Suprapubic skin (tissue), 3 donors: Measurements from ENCODE around the gene CROCC2.

ENCODE experiments used
- EP300 ChIP-seq: sonication (generic); formaldehyde crosslinking; IDR thresholded peaks from one replicate; pipeline ENCODE4 v1.6.1; 2017; ENCODE audit warnings: antibody characterized with exemption
- TF ChIP-seq, protein P1 (sequence below), 2 donors: fragments of 200-600 bp in 1 of 2; fragments of 450-650 bp in 1 of 2; sonication (generic) in 1 of 2; IDR thresholded peaks; one replicate each; pipeline ENCODE4 v1.5.1; 2016 to 2019; ENCODE audit warnings: antibody characterized with exemption in 2 of 2, mild to moderate bottlenecking in 1 of 2, moderate library complexity in 1 of 2

DNA sequence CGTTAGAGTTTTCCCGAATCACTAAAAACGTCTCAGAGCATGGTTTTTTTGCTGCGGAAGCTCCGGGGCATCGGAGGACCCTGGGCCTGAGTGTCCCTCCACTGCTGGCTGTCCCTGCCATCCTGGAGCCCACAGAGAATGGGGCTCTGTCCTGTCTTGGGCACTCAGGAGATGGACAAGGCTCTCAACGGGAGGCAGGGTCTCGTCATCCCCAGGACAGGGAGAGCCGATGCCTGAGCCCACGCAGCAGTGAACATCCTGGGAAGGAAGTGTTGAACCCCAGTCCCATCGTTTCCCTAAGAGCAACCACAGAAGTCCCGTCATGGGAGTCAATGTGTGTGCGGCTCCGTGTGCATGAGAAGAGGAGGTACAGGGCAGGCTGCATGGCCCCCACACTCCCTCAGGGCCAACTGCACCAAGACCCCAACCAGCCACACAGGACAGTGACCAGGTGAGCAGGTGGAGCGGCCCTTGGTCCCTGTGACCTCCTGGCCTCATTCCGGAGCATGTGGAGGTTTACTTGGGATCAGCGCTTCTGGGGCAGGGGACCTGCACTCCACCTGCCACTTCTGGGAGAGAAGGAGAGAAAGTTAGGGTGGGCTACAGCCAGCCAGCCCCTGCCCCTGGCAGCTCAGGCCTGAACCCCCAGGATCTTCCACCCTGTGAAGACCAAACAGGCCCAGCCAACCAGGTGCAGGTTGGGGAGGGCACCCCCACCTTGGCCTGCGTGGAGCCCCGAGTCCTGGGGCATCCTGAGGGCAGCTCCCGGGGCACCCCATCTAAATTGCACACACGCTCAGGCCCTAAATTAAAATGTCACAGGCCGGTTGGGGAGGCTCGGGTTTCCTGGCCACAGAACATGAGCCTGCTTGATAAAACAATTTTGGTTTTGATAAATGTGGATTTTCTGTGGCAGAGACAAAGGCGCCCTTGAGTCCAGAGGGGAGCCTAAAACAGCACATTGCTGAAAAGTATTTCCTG is 89.2 kb downstream of the CROCC2 start:
- TF ChIP-seq EP300, result no peak
- TF ChIP-seq, protein P1, sequence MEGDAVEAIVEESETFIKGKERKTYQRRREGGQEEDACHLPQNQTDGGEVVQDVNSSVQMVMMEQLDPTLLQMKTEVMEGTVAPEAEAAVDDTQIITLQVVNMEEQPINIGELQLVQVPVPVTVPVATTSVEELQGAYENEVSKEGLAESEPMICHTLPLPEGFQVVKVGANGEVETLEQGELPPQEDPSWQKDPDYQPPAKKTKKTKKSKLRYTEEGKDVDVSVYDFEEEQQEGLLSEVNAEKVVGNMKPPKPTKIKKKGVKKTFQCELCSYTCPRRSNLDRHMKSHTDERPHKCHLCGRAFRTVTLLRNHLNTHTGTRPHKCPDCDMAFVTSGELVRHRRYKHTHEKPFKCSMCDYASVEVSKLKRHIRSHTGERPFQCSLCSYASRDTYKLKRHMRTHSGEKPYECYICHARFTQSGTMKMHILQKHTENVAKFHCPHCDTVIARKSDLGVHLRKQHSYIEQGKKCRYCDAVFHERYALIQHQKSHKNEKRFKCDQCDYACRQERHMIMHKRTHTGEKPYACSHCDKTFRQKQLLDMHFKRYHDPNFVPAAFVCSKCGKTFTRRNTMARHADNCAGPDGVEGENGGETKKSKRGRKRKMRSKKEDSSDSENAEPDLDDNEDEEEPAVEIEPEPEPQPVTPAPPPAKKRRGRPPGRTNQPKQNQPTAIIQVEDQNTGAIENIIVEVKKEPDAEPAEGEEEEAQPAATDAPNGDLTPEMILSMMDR (IDR thresholded peaks at IDR 0.05), result no peak
